PC-3 (cell line): ENCODE measurements around the gene CERS6. TPM values are rescaled to one million over a fixed set of nuclear protein-coding genes. Genes with fewer than 3 reads are reported as not detected.

ENCODE experiments used
- ATAC-seq: fragments of 200-7000 bp; cut with Tn5 transposase; 2 replicates; pipeline ENCODE4 v1.9.1; 2020; ENCODE audit warnings: mild to moderate bottlenecking, moderate library complexity
- BruUV-seq: library from RNA; stranded (reverse); fragments of 400-500 nt; replicated peaks from 2 replicates; lab custom pipeline; 2021; lab: Mats Ljungman, UMichigan
- CTCF ChIA-PET: fragments of 300-600 bp; sonication (Branson Sonifier 250); formaldehyde crosslinking; loops from one replicate; lab custom pipeline; 2022; ENCODE audit warnings: antibody characterized with exemption; lab: Charles Lee
- POLR2A ChIA-PET: fragments of 300-600 bp; sonication (Branson Sonifier 250); formaldehyde crosslinking; loops from one replicate; lab custom pipeline; 2022; ENCODE audit warnings: antibody characterized with exemption; ENCODE audit not compliant: unreplicated experiment; lab: Charles Lee
- DNase-seq: peaks from one replicate; pipeline ENCODE4 v3.0.0-alpha.2; 2015
- H2AFZ ChIP-seq: fragments of 300-600 bp; sonication (generic); 2 replicates; pipeline ENCODE4 v1.6.0; 2016; ENCODE audit warnings: antibody characterized with exemption, low read length
- H3F3A ChIP-seq: fragments of 300-600 bp; sonication (generic); one replicate; pipeline ENCODE4 v1.6.0; 2017; ENCODE audit warnings: antibody characterized with exemption, low read length, control low read depth, mild to moderate bottlenecking; ENCODE audit not compliant: unreplicated experiment
- H3K27ac ChIP-seq: fragments of 300-600 bp; sonication (generic); 2 replicates; pipeline ENCODE4 v1.5.1; 2016; ENCODE audit warnings: mild to moderate bottlenecking, low read length
- H3K27me3 ChIP-seq: fragments of 300-600 bp; sonication (generic); 2 replicates; pipeline ENCODE4 v1.6.1; 2016; ENCODE audit warnings: low read length, mixed read lengths
- H3K36me3 ChIP-seq: fragments of 300-600 bp; sonication (generic); 2 replicates; pipeline ENCODE4 v1.6.1; 2016; ENCODE audit warnings: low read depth, mixed run types, low read length, mixed read lengths
- H3K4me1 ChIP-seq: fragments of 300-600 bp; sonication (generic); 2 replicates; pipeline ENCODE4 v1.5.1; 2016; ENCODE audit warnings: low read length; ENCODE audit not compliant: insufficient read depth
- H3K4me2 ChIP-seq: fragments of 300-600 bp; sonication (generic); 2 replicates; pipeline ENCODE4 v1.6.0; 2016; ENCODE audit warnings: low read length
- H3K4me3 ChIP-seq: fragments of 300-600 bp; sonication (generic); 2 replicates; pipeline ENCODE4 v1.5.1; 2016; ENCODE audit warnings: mild to moderate bottlenecking, low read length, mixed read lengths
- H3K79me2 ChIP-seq: fragments of 300-600 bp; sonication (generic); 2 replicates; pipeline ENCODE4 v1.6.1; 2017; ENCODE audit warnings: low read length, mixed read lengths
- H3K9ac ChIP-seq: fragments of 300-600 bp; sonication (generic); 2 replicates; pipeline ENCODE4 v1.6.0; 2016; ENCODE audit warnings: mild to moderate bottlenecking, low read length
- H3K9me2 ChIP-seq: fragments of 300-600 bp; sonication (generic); replicated peaks from 2 replicates; pipeline ENCODE4 v1.6.1; 2016; ENCODE audit warnings: mixed run types, low read length, mixed read lengths
- H3K9me3 ChIP-seq: fragments of 300-600 bp; sonication (generic); 2 replicates; pipeline ENCODE4 v1.6.1; 2016; ENCODE audit warnings: low read length, mixed read lengths
- H4K20me1 ChIP-seq: fragments of 300-600 bp; sonication (generic); 2 replicates; pipeline ENCODE4 v1.6.1; 2016; ENCODE audit warnings: low read length, mixed read lengths
- CTCF ChIP-seq: fragments of 300-600 bp; sonication (generic); conservative IDR thresholded peaks from 2 replicates; pipeline ENCODE4 v1.5.1; 2017; ENCODE audit warnings: antibody characterized with exemption, low read depth, mild to moderate bottlenecking, low read length
- EZH2 ChIP-seq: fragments of 300-600 bp; sonication (generic); IDR thresholded peaks from one replicate; pipeline ENCODE4 v1.6.1; 2017; ENCODE audit warnings: antibody characterized with exemption, mild to moderate bottlenecking, low read length; ENCODE audit not compliant: unreplicated experiment
- EZH2phosphoT487 ChIP-seq: fragments of 300-600 bp; sonication (generic); IDR thresholded peaks from 2 replicates; pipeline ENCODE4 v1.6.1; 2018; ENCODE audit warnings: mild to moderate bottlenecking, antibody characterized with exemption, low read length, borderline replicate concordance
- intact Hi-C: fragments of 100-400 bp; cut with micrococcal nuclease; formaldehyde crosslinking; loops from 2 replicates; pipeline ENCODE4 v1.9.0; 2023
- total RNA-seq: library from RNA; depleted of rRNA; stranded (reverse); fragments of >200 nt; gene quantifications from 2 replicates; pipeline ENCODE4 v1.2.3, GENCODE V29; 2014

CERS6 gene
- total RNA-seq, 1 experiment from 2014 or later, result 24.2 TPM

GRCh38 chr2:168749297-168749696 is 293.2 kb downstream of the CERS6 start:
- no peak overlapping the region for H3K27ac ChIP-seq
- H3K4me1 ChIP-seq, result no peaks in the 10 kb centered on the region
- H3K79me2 ChIP-seq, result no peaks in the 10 kb centered on the region
- DNase-seq, result no peak
- H3K9ac ChIP-seq, result no peak overlapping the region
- POLR2A ChIA-PET, result no interaction called here
- no peaks in the 10 kb centered on the region for H3K9me3 ChIP-seq
- H3K4me2 ChIP-seq, result no peak overlapping the region
- intact Hi-C loops, result no loop called here
- no peaks in the 10 kb centered on the region for H3K36me3 ChIP-seq
- H3K4me3 ChIP-seq, result no peak overlapping the region
- CTCF ChIA-PET, result no interaction called here
- H2AFZ ChIP-seq, result no peak overlapping the region
- H4K20me1 ChIP-seq, result no peaks in the 10 kb centered on the region
- TF ChIP-seq CTCF (no peak), EZH2phosphoT487 (no peak), EZH2 (no peak)
- no TSS peak for BruUV-seq
- no peaks in the 10 kb centered on the region for H3F3A ChIP-seq
- H3K9me2 ChIP-seq, result no peaks in the 10 kb centered on the region
- no peaks in the 10 kb centered on the region for H3K27me3 ChIP-seq
- no peak for ATAC-seq

- DNase-seq (no peak), ATAC-seq (no peak)
- ChIA-PET POLR2A (no interaction called here), CTCF (no interaction called here)
- Histone ChIP-seq H3K27me3 (no peaks in the 10 kb centered on the region), H2AFZ (no peak overlapping the region), H3K4me1 (no peaks in the 10 kb centered on the region), H3K9me2 (no peaks in the 10 kb centered on the region), H3K79me2 (no peaks in the 10 kb centered on the region), H4K20me1 (no peaks in the 10 kb centered on the region), H3K4me2 (no peak overlapping the region), H3K9me3 (no peaks in the 10 kb centered on the region), H3K27ac (no peak overlapping the region), H3F3A (no peaks in the 10 kb centered on the region), H3K9ac (no peak overlapping the region), H3K36me3 (no peaks in the 10 kb centered on the region), H3K4me3 (no peak overlapping the region)
- TF ChIP-seq EZH2phosphoT487 (no peak), EZH2 (no peak), CTCF (no peak)
- BruUV-seq, result no TSS peak
- intact Hi-C loops, result loop anchor here (10.0 kb wide), 1 partner anchor 316 kb away; no protein-coding TSS in a partner anchor
These were observed 295.1 kb downstream of the CERS6 start for GRCh38 chr2:168751104-168751740.

GRCh38 chr2:168752361-168752760 is 296.3 kb downstream of the CERS6 start:
- Histone ChIP-seq H3K9ac (no peak overlapping the region), H2AFZ (no peak overlapping the region), H3K27me3 (no peaks in the 10 kb centered on the region), H3K4me3 (no peak overlapping the region), H3K4me2 (no peak overlapping the region), H3K9me2 (no peaks in the 10 kb centered on the region), H3K36me3 (no peaks in the 10 kb centered on the region), H3F3A (no peaks in the 10 kb centered on the region), H4K20me1 (no peaks in the 10 kb centered on the region), H3K9me3 (no peaks in the 10 kb centered on the region), H3K27ac (no peak overlapping the region), H3K4me1 (no peaks in the 10 kb centered on the region), H3K79me2 (no peaks in the 10 kb centered on the region)
- ChIA-PET POLR2A (no interaction called here), CTCF (no interaction called here)
- TF ChIP-seq EZH2, result no peak
- no peak for TF ChIP-seq CTCF
- no peak for TF ChIP-seq EZH2phosphoT487
- intact Hi-C loops, result loop anchor here (10.0 kb wide), 1 partner anchor 318 kb away; no protein-coding TSS in a partner anchor
- no peak for ATAC-seq
- DNase-seq, result no peak
- no TSS peak for BruUV-seq
